Activated CD4-positive, alpha-beta T cell treated with anti-CD3 and anti-CD28 coated beads for 24 hours (primary cell): ENCODE measurements around the gene SMCO1.
"Not testable (repeated sequence)": the region's sequence is repeated elsewhere in the genome, so short reads cannot be mapped to it uniquely, and the experiment has no call there.

ENCODE experiments used
- DNase-seq, 2 donors: peaks; one replicate each; pipeline ENCODE4 v3.0.0-alpha.2; 2020; ENCODE audit warnings: low read depth in 2 of 2

SMCO1 gene

DNA sequence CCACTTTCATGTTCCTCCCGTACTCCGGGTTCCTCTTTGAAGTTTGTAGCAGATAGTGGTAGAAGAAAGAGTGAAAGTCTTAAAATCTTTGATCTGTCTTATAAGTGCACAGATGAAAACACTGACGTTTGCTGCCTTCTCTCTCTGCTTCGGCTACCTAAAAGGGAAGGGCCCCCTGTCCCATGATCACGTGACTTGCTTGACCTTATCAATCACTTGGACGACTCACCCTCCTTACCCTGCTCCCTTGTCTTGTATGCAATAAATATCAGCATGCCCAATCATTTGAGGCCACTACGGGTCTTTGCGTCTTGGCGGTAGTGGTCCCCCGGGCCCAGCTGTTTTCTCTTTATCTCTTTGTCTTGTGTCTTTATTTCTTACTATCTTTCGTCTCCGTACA, 6.1 kb upstream of the SMCO1 start:
- DNase-seq = not testable (repeated sequence)

DNA sequence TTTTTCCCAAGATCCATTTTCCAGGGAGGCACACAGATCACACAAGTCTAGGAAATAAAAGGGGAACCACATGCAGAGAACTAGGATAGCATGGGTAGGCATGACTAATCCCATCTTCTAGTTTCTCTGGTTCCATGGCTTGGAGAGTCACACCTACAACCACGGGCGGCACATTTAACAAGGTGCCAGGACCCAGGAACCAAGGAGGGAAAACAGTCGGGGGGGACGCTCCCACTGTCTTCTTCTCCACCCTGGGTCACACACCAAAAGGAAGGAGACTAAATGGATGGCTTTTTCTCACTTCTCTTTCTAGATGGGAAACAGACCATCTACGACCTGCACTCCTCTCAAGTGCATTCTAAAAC, 4.6 kb upstream of the SMCO1 start:
- DNase-seq = no peak

DNA sequence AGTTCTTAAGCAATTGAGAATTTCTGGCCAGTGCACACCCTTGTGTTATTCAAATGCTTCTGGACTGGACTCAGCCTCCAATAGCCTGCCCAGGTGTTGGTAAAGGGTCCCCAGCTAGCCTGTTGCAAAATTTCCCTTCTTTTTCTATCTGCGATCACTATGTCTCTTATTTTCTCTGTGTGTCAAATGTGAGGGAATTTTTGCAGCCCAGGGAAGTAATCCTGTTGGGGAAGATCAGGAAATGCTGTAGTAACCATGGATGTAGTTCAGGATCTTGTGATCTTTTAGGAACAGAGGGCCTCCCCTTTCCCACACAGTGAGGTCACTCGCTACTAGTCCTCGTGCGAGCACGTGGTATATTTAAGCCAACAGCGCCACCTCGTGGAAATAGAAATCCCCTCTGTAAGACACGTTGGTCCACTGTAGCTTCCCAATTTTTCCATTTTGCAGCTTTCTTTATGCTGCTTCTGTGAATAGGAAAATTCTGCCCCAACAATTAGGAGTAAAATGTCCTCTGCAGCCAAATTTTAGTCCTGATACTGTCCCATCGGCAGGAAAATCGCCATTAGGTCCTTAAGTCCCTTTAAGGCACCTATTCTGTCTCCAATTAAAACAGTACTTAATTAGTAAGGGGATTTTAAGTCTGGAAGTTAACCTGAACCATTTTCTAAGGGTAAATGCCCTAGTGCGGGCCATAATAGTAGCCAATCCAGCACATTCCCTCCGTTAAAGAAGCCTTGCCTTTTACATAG, 4.0 kb upstream of the SMCO1 start:
- peak in 1 of 2 donors; percentile 46 for DNase-seq

DNA sequence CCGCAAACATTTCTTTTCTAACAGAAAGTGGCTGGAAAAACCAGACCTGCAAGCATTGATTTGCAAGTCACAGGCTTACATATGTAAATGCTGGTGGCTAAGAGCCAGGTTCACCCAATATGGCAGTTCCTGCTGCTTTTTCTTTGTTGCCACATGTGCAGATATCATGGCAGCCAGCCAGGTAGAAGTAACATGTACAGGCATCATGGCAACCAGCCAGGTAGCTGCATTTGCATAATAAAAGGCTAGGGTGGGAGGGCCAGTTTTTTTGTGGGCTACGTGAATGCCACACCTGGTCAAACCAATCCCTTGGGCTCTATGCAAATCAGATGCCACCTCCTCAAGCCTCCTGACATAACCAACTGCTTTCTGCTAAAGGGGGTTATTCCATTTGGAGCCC, 2.8 kb upstream of the SMCO1 start:
- DNase-seq = no peak

DNA sequence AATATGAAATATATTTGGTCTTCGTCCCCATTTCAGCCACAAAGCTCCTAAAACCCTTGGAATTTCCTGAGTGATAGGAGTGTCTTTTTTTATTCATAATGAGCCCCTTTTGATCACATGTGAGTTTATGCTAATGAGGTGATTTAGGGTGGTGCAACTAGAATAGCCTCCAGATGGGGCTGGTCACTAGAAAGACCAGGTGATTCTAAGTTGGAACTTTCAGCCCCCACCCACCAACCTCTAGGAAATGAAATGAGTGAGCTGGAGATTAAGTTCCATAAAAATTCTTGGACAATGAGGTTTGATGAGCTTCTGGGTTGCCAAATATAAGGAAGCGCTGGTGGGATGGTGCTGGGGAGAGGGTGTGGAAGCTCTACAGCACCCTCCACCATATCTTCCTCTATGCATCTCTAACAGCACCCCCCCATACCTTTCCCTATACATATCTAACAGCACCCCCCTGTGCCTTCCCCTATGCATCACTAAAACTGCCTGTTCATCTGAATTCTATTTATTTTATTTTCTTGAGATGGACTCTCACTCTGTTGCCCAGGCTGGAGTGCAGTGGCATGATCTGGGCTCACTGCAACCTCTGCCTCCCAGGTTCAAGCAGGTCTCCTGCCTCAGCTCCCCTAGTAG, 2.1 kb upstream of the SMCO1 start:
- DNase-seq = no peak

DNA sequence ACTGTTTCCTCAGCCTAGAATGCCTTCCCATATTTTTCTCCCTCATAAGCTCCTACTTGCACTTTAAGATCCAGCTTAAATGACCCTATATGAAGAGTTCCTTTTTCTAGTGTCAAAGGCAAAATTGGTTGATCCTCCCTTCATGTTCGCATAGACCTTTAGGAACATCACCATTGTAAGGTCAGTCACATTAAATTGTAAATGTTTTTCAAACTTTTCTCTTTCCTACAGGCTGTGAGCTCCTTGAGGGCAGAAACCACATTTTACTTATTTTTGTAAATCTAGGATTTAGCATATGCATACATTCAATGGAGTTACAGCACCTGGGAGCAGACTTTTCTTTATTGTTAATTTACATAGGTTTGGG, 813 bp downstream of the SMCO1 start:
- no peak for DNase-seq

DNA sequence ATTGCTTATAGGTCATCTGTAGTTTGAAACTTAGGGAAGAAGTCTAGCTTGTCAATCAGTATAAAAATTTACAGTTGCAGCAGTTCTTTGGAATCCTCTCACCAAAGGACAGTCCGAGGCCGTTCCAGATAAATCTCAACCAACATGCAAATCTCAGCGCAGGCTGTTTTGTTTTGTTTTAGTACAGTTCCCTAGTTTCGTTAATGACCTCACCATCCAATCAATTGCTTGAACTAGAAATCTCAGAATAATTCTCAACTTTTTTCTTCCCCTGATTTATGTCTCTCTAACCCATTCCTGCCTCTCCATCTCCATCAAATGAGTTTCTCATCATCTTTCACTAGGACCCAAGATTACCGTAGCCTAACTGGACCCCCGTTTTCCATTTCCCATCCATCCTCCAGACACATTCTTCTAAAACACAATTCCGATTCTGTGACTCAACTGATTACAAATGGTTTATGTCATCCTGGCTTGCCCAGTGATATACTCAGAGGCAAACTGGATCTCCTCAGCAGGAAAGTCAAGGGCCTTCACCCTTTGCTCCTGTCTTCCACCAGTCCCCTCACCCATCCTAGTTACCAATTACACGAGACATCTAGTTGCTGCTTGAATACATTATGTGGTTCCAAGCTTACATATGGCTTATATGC, 1.3 kb downstream of the SMCO1 start:
- no peak for DNase-seq

DNA sequence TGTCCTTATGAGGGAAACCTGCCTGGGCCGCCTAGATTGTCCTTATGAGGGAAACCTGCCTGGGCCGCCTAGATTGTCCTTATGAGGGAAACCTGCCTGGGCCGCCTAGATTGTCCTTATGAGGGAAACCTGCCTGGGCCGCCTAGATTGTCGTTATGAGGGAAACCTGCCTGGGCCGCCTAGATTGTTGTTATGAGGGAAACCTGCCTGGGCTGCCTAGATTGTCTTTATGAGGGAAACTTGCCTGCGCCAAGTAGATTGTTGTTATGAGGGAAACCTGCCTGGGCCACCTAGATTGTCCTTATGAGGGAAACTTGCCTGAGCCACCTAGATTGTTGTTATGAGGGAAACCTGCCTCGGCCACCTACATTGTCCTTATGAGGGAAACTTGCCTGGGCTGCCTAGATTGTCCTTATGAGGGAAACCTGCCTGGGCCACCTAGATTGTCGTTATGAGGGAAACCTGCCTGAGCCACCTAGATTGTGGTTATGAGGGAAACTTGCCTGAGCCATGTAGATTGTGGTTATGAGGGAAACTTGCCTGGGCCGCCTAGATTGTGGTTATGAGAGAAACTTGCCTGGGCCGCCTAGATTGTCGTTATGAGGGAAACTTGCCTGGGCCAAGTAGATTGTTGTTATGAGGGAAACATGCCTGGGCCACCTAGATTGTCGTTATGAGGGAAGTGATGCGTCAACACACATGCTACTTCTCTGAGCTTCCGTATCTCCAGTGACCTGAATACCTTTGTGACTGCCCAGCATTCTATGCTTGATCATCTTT, 3.3 kb downstream of the SMCO1 start:
- not testable (repeated sequence) for DNase-seq

DNA sequence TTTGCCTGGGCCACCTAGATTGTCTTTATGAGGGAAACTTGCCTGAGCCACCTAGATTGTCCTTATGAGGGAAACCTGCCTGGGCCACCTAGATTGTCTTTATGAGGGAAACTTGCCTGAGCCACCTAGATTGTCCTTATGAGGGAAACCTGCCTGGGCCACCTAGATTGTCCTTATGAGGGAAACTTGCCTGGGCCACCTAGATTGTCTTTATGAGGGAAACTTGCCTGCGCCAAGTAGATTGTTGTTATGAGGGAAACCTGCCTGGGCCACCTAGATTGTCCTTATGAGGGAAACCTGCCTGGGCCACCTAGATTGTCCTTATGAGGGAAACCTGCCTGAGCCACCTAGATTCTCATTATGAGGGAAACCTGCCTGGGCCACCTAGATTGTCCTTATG, 4.0 kb downstream of the SMCO1 start:
- not testable (repeated sequence) for DNase-seq

DNA sequence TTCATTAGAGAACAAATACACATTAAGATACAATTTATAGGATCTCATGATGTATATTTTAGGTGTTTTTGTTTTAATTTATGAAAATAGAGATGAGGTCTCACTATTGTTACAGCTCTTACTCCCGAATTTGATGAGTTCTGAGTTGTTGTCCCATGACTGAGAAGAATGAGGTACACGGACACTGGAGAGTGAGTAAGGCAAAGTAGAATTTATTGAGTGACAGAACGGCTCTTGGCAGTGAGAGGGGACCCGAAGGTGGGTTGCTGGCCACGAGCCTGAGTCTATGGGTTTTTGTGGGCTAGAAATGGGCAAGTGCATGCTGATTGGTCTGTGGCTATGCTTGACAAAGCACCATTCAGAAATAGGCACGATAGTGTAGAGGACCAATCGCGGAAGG, 8.5 kb downstream of the SMCO1 start:
- DNase-seq = no peak

DNA sequence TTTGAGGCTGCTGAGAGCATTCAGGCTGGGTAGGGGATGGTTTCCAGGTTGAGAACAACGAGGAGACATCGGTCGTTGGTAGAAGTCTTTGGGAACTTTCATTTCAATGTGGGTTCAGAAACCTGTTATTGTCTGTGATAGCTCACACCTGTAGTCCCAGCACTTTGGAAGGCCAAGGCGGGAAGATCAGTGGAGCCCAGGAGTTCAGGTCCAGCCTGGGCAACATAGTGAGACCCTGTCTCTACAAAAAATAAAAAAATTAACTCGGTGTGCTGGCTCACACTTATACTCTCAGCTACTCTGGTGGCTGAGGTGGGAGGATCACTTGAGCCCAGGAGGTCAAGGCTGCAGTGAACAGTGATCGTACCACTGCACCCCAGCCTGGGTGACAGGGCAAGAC, 10.6 kb downstream of the SMCO1 start:
- no peak for DNase-seq

DNA sequence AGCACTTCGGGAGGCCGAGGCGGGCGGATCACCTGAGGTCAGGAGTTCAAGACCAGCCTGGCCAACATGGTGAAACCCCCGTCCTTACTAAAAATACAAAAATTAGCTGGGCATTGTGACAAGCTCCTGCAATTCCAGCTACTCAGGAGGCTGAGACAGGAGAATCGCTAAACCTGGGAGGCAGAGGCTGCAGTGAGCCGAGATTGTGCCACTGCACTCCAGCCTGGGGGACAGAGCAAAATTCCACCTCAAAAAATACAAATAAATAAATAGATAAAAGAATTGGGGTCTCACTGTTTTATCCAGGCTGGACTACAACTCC, 11.1 kb downstream of the SMCO1 start:
- DNase-seq = not testable (repeated sequence)

DNA sequence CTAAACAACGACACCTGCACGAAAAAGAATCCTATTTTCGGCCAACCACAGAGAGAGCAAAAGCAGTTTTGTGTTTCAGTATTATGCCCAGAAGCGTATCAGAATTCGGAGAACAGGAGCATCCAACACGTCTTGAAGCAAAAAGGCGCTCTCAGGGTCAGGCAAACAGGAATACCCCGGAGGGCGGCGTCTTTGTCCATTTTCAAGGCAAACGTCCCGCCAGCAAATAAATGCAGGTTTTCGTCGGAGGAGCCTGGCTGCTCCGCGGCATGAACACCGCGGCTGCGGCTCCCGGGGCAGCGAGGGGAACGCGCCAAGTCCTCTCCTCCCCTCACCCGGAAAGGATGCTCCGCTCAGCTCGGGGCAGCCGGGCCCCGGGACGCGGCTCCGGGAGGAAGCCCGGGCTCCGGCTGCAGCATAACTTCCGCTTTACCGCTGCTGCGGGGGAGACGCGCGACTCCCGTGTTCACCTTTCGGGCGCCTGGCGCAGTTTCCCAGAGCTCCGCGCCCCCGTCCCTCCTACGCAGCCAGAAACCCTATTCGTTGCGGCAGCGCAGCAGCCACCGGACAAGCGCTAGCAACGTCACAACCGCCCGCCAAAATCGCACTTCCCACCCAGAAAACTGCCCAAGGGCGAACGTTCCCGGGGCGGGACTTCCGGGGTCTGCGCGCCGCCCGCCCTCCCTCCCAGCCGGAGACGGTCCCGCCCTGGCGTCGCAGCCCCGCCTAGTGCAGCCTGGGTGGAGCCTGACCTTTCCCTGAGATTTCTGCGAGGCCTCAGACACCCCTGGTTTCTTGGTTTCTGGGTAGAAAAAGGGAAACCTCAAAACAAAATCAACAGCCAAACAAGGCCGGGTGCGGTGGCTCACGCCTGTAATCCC, 11.7 kb downstream of the SMCO1 start, which contains the start of gene RNF168:
Gene RNF168, minus strand, starts transcription at position 573 of the 881 bp plus-strand sequence. CDS start 595 bp downstream, outside the sequence.
- DNase-seq = peak; percentile 86 to 97

DNA sequence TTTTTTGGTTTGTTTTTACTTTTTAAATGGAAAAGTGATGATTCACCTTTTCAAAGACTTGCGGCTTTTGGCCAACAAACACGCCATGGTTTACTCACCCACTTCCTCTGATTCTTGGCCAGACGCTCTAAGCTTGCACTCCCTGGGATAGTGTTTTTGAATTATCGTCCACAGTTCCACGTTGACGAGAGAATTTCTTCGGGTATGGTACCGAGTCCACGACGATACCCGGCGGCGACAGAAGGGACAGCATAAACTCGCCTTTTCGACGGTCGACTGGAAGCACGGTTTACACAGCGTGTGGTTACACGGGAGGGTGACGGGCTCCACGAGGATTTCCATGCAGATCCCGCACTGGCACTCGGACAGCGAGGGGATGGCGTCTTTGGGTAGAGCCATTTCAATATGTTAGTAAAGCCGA, 12.4 kb downstream of the SMCO1 start:
- peak; percentile 24 to 25 for DNase-seq

DNA sequence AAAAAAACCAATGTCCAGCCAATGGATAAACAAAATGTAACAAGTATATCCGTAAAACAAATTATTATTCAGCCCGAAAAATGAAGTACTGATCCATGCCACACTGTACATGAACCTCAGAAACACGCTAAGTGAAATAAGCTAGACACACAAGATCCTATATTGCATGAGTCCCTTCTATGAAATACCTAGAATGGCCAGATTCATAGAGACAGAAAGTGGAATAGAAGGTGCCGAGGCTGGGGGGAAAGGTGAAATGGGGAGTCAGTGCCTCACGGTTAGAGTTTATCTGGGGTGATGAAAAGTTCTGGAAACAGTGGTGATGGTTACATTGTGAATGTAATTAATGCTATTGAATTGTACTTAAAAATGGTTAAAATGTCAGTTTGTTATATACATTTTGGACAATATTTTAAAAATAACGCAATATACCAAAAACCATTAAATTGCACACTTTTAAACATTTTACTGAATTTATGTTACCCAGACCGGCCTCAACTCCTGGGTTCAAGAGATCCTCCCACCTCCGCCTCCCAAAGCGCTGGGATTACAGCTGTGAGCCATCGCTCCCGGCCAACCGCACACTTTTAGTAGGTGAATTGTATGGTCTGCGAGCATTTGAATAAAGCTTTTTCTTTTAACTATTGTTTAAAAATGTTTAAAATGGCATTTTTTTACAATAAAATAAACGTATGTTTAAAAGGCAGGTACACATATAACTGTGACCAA, 13.7 kb downstream of the SMCO1 start:
- DNase-seq = peak in 1 of 2 donors; percentile 12

DNA sequence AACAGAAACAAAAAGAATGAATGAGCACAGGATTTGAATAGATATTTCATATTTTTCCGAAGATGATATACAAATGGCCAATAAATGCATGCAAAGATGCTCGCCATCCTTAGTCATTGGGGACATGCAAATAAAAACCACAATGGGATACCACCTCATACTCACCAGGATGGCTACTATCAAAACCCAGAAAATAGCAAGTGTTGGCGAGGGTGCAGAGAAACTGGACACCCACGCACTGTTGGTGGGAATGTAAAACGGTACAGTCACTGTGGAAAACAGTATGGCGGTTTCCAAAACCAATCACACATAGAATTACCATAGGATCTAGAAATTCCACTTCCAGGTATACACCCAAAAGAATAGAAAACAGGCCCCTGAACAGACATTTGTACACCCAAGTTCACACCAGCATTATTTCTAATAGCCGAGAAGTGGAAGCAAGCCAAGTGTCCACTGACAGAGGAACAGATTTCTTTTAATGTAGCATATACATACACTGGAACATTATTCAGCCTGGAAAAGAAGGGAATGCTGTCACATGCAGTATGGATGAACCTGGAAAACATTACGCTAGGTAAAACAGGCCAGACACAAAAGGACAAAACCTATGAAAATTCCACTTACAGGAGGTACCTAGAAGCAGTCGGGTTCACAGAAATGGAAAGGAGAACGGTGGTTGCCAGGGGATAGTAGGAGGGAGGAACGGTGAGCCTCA, 15.2 kb downstream of the SMCO1 start:
- no peak for DNase-seq

DNA sequence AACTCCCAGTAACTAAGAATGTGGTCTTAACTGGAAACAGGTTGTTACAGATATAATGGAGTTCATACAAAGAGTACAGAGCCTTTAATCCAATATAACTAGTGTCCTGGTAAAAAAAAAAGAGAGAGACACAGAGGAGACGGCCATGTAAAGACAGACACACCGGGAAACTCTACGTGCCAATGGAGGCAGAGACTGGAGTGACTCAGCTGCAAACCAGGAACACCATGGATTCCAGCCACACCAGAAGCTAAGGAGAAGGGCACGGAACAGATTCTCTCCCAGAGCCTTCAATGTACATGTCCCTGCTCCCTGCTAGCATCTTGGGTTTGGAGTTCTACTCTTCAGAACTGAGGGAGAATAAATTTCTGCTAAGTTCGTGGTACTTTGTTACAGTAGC, 16.1 kb downstream of the SMCO1 start:
- no peak for DNase-seq

DNA sequence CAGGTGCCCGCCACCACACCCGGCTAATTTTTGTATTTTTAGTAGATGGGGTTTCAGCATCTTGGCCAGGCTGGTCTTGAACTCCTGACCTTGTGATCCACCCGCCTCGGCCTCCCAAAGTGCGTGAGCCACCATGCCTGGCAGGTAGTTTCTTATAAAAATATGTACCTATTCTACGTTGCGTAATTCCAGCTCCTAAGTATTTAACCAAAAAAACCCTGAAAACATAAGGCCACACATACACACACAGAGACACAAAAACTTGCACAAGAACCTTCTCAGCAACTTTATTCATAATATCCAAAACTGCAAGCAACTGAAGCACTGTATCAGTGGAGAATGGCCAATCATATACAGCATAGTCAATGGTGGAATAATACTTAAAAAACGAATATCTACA, 16.8 kb downstream of the SMCO1 start:
- DNase-seq = no peak

DNA sequence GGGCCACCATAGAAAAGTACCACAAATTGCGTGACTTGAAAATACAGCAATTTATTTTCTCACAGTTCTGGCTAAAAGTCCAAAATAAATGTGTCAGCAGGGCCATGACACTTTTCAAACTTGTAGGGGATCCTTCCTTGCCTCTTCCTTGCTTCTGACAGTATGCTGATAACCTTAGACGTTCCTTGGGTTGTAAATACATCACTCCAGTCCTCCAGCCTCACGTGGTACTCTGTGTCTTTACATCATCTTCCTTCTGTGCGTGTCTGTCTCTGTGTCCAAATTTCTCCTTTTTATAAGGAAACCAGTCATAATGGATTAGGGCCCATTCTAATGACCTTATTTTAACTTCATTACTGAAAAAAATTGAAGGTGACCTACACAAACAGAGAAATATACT, 19.0 kb downstream of the SMCO1 start:
- DNase-seq = no peak

DNA sequence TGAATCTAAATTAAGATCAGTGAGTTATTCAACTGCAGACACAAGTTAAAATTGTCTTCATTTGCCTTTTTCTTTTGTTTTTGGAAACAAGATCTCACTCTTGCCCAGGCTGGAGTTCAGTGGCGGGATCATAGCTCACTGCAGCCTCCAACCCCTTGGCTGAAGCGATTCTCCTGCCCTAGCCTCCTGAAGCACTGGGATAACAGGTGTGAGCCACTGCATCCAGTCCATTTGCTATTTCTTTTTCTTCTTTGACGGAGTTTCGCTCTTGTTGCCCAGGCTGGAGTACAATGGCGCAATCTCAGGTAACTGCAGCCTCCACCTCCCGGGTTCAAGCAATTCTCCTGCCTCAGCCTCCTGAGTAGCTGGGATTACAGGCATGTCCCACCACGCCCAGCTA, 21.9 kb downstream of the SMCO1 start:
- no peak for DNase-seq
